Stimulated activated naive CD8-positive, alpha-beta T cell treated with anti-CD3 and anti-CD28 coated beads, Interleukin-15, Interleukin-2, amounts not matched to agents 100 U/mL and 50 U/mL, for 24 hours (primary cell): ENCODE results near the gene PNLIP.

Experiments used
- ATAC-seq: fragments of 150-1000 bp; cut with Tn5 transposase; one replicate; pipeline ENCODE4 v1.10.0; 2021
- DNase-seq: peaks from one replicate; pipeline ENCODE4 v3.0.0; 2021

The PNLIP gene

DNA sequence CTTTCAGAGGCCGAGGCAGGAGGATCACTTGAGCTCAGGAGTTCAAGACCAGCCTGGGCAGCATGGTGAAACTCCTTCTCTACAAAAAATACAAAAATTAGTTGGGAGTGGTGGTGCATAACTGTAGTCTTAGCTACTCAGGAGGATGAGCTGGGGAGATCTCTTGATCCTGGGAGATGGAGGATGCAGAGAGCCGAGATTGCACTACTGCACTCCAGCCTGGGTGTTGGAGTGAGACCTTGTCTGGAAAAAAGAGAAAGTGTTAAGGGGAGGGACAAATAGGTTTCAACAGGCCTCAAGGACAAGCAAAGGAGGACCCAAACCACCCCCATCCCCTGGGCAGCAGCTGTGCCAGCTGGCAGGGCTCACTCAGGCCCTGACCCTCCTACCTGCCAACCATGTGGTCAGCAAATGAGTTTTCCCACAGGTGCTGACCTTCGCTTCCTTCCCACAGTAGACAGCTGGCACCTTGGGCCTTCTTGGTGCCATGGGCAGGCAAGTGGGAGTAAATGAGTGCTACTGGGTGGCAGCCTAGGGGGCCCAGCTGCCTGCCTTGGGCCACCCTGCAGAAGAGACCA lies 69.6 kb downstream of the PNLIP start:
- no peak for DNase-seq
- no peak for ATAC-seq
